Fibroblast of pulmonary artery (primary cell): ENCODE data around the gene ZNF275.
"Not testable (repeated sequence)": the region's sequence is repeated elsewhere in the genome, so short reads cannot be mapped to it uniquely, and the experiment has no call there.

Experiments
- DNase-seq: peaks from one replicate; pipeline ENCODE4 v3.0.0-alpha.2; 2010; ENCODE audit warnings: low read depth
- H3K4me3 ChIP-seq: replicated peaks from 2 replicates; pipeline ENCODE4 v1.5.1; 2011; ENCODE audit warnings: low read depth, mild to moderate bottlenecking, control low read depth, low read length, moderate library complexity
- TF ChIP-seq, protein P1 (sequence below): IDR thresholded peaks from 2 replicates; pipeline ENCODE4 v1.5.1; 2011; ENCODE audit warnings: mild to moderate bottlenecking, control low read depth, low read length, inconsistent platforms; ENCODE audit errors: missing control alignments

Gene ZNF275, protein sequence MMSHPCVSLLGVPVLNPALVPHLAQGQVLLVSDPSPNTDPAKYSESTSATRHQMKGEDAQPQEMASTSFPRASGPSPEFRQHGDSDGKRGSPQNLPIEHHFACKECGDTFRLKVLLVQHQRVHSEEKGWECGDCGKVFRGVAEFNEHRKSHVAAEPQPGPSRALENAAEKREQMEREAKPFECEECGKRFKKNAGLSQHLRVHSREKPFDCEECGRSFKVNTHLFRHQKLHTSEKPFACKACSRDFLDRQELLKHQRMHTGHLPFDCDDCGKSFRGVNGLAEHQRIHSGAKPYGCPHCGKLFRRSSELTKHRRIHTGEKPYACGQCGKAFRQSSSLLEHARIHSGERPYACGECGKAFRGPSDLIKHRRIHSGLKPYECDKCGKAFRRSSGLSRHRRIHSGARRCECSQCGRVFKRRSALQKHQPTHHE

DNA sequence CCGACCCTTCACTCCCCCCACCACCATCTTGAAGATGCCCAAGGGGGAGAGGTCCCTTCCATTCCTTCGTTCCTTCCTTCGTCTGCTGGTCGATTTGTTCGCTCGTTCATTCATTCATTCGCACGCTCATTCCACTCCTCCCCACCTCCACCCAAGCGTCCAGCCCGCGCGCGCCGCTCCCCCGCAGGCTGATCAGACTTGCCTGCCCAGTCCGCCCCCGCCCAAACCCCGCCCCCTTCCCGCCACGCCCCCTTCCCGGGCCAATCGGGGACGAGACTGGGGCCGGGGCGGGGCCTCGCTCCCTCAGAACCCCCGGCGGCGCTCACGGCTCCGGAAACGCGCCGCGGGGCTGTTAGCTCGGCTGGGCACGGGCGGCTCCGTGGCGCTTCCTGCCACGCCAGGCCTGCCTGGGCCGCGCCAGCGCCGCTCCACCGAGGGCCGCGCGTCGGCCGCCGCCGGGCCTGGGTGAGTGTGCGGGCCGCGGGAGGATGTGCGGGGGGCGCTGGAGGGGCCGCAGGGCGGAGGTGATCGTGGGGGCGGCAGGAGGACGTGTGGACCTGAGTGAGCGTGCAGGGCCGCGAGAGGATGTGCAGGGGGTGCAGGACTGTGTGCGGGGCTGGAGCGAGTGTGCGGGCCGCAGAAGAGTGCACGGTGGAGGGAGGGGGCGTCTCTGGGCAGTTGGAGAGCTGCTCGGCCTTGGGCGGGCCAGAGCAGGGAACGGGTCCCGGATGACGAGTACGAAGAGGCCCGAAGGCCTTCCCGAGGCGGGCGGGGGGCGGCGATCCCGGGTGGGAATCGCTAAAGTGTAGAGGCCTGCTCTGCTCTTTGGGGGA, at the start of gene ZNF275:
Gene ZNF275 (plus strand): TSS at position 333 of the 833 bp plus-strand sequence. CDS start 2,527 bp downstream, outside the sequence.
- peak within 1 kb of the TSS; percentile 70 for H3K4me3 ChIP-seq
- peak; percentile 70 for DNase-seq
- TF ChIP-seq, protein P1, sequence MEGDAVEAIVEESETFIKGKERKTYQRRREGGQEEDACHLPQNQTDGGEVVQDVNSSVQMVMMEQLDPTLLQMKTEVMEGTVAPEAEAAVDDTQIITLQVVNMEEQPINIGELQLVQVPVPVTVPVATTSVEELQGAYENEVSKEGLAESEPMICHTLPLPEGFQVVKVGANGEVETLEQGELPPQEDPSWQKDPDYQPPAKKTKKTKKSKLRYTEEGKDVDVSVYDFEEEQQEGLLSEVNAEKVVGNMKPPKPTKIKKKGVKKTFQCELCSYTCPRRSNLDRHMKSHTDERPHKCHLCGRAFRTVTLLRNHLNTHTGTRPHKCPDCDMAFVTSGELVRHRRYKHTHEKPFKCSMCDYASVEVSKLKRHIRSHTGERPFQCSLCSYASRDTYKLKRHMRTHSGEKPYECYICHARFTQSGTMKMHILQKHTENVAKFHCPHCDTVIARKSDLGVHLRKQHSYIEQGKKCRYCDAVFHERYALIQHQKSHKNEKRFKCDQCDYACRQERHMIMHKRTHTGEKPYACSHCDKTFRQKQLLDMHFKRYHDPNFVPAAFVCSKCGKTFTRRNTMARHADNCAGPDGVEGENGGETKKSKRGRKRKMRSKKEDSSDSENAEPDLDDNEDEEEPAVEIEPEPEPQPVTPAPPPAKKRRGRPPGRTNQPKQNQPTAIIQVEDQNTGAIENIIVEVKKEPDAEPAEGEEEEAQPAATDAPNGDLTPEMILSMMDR: no peak

DNA sequence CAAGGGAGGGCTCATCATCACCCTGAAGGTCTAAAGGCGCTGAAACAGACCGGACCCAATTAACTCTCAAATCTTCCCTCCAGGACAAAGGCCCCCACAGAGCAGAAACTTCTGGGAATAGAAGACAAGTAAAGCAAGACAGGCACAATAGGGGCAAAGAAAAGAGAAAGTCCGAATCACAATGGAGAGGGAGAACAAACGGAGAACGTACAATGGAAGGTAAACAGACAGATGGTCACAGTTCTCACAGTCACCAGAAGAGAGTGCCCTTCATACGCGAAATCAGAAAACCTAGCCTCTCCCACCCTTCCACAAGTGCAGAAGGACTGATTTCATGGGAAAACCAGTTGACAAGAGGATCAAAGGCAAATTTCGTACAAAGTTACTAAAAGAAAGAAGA, 48.3 kb upstream of the ZNF275 start:
- not testable (repeated sequence) for DNase-seq

GRCh38 chrX:153288807-153289206, 45.1 kb upstream of the ZNF275 start:
- H3K4me3 ChIP-seq, DNase-seq: not testable (repeated sequence)

More for the DNA sequence above, 48.3 kb upstream of the ZNF275 start:
- not testable (repeated sequence) for H3K4me3 ChIP-seq

DNA sequence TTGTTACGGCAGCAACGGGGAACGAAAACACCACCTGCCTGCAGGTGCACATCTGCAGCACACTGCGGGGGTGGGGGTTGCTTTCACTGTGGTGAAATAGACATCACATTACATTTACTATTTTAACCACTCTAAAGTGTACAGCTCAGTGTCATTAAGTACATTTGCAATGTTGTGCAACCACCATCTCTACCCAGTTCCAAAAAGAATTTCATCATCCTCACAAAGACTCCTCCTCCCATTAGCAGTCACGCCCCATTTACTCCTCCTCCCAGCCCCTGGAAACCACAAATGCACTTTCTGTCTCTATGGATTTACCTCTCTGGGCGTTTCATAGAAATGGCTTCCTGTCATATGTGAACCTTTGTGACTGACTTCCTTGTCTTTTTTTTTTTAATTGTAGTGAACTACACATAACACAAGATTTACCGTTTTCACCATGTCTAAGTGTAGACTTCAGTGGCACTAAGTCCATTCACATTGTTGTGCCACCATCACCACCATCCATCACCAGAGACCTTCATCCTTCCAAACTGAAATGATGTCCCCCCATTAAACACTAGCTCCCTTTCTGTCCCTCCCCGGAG, 40.4 kb upstream of the ZNF275 start:
- H3K4me3 ChIP-seq, DNase-seq: not testable (repeated sequence)

GRCh38 chrX:153297376-153297775, 36.6 kb upstream of the ZNF275 start:
- no peak for DNase-seq
- TF ChIP-seq, protein P1: no peak
- no peak overlapping the region for H3K4me3 ChIP-seq

DNA sequence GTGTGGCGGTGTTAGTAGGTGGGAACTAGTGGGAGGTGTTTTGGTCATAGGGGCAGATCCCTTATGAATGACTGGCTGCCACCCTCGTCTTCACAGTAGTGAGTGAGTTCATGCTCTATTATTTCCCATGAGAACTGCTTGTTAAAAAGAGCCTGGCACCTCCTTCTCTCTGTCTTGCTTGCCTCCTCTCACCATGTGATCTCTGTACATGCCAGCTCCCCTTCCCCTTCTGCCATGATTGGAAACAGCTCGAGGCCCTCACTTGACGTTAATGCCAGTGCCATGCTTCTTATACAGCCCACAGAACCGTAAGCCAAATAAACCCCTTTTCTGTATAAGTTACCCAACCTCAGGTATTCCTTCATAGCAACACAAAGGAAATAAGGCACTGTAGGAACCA, 34.1 kb upstream of the ZNF275 start:
- TF ChIP-seq, protein P1: no peak
- no peak overlapping the region for H3K4me3 ChIP-seq
- DNase-seq: no peak

DNA sequence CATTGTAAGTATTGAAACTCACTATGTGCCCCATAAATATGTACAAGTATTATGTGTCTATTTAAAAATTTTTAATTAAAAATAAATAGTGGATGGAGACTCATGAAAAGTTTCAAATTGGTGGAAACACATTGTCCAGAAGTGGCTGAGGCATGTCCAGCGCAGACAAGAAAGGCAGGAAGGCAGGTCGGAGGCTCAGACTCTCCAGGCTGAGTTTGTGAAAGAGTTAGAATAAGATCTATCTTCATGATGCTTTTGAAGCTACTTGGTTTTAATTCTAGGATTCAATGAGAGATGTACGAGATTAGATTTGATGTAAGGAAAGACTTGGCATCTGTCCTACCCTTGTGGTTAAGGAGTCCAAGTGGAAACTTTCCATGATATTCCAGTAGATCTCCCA, 32.2 kb upstream of the ZNF275 start:
- TF ChIP-seq, protein P1: no peak

GRCh38 chrX:153302796-153303195, 31.2 kb upstream of the ZNF275 start:
- TF ChIP-seq, protein P1: no peak
- DNase-seq: no peak
- H3K4me3 ChIP-seq: no peak overlapping the region

More for the DNA sequence above, 32.2 kb upstream of the ZNF275 start:
- DNase-seq: no peak
- H3K4me3 ChIP-seq: no peak overlapping the region
